Stimulated activated naive B cell treated with anti-CD40 and anti-IgM and Interleukin-4, amounts not matched to agents 10 μg/mL and 1 μg/mL and 100 μg/mL, for 72 hours (primary cell): ENCODE measurements around the gene PCSK1.

Source experiments
- ATAC-seq, 2 donors: fragments of 150-1000 bp; cut with Tn5 transposase; replicated peaks; 2 replicates each; pipeline ENCODE4 v1.10.0; 2021; ENCODE audit warnings: moderate library complexity in 1 of 2
- DNase-seq: peaks from one replicate; pipeline ENCODE4 v3.0.0; 2021
- H3K27ac Mint-ChIP-seq: one replicate; pipeline ENCODE4 v1.8.0; 2022; ENCODE audit warnings: mild to moderate bottlenecking, mixed read lengths
- H3K27me3 Mint-ChIP-seq, 2 donors: one replicate each; pipeline ENCODE4 v1.8.0; 2022; ENCODE audit warnings: mixed read lengths in 2 of 2
- H3K36me3 Mint-ChIP-seq, 2 donors: one replicate each; pipeline ENCODE4 v1.8.0; 2022; ENCODE audit warnings: mixed read lengths in 2 of 2, mild to moderate bottlenecking in 1 of 2
- H3K4me1 Mint-ChIP-seq, 2 donors: one replicate each; pipeline ENCODE4 v1.8.0; 2022; ENCODE audit warnings: mixed read lengths in 2 of 2, mild to moderate bottlenecking in 1 of 2
- H3K4me3 Mint-ChIP-seq, 2 donors: one replicate each; pipeline ENCODE4 v1.8.0; 2022; ENCODE audit warnings: mild to moderate bottlenecking in 2 of 2, mixed read lengths in 2 of 2, moderate library complexity in 1 of 2
- H3K9me3 Mint-ChIP-seq, 2 donors: one replicate each; pipeline ENCODE4 v1.8.0; 2022; ENCODE audit warnings: mixed read lengths in 2 of 2, mild to moderate bottlenecking in 1 of 2

The PCSK1 gene

GRCh38 chr5:96440185-96440538 is 7.1 kb upstream of the PCSK1 start:
- H3K27me3 Mint-ChIP-seq: peaks cover 18 to 19% of the 10 kb centered on the region in 2 donors

GRCh38 chr5:96439477-96440184 is 6.6 kb upstream of the PCSK1 start:
- no peaks in the 10 kb centered on the region for H3K9me3 Mint-ChIP-seq
- H3K4me3 Mint-ChIP-seq: peak overlapping the region; percentile 78 to 80
- DNase-seq (no peak), ATAC-seq (peak; percentile 92 to 93)
- H3K4me1 Mint-ChIP-seq: peaks cover 8 to 13% of the 10 kb centered on the region in 2 donors
- peaks cover 23 to 25% of the 10 kb centered on the region in 2 donors for H3K27me3 Mint-ChIP-seq
- peak overlapping the region; percentile 96 for H3K27ac Mint-ChIP-seq
- no peaks in the 10 kb centered on the region for H3K36me3 Mint-ChIP-seq

More at GRCh38 chr5:96440185-96440538, 7.1 kb upstream of the PCSK1 start:
- no peak for DNase-seq
- Mint-ChIP-seq H3K27ac (peak overlapping the region; percentile 62), H3K4me1 (peaks cover 8 to 13% of the 10 kb centered on the region in 2 donors), H3K9me3 (no peaks in the 10 kb centered on the region), H3K4me3 (peak overlapping the region in 1 of 2 donors; percentile 80), H3K36me3 (no peaks in the 10 kb centered on the region)
- peak; percentile 30 to 33 for ATAC-seq

- DNase-seq (no peak), ATAC-seq (peak; percentile 41 to 48)
- Mint-ChIP-seq H3K4me1 (peaks cover 22 to 31% of the 10 kb centered on the region in 2 donors), H3K4me3 (no peak overlapping the region), H3K36me3 (peaks cover 0 to 4% of the 10 kb centered on the region in 2 donors), H3K27me3 (peaks cover 58 to 61% of the 10 kb centered on the region in 2 donors), H3K27ac (no peak overlapping the region), H3K9me3 (peaks cover 0 to 9% of the 10 kb centered on the region in 2 donors)
Measured at GRCh38 chr5:96434201-96434645, 1.2 kb upstream of the PCSK1 start.

- peak overlapping the region; percentile 43 to 72 for H3K4me3 Mint-ChIP-seq
- no peak for DNase-seq
Measured at GRCh38 chr5:96432216-96433065, 607 bp downstream of the PCSK1 start.

GRCh38 chr5:96431376-96432187 is 1.5 kb downstream of the PCSK1 start:
- H3K4me1 Mint-ChIP-seq: peaks cover 22 to 31% of the 10 kb centered on the region in 2 donors
- peaks cover 0 to 9% of the 10 kb centered on the region in 2 donors for H3K9me3 Mint-ChIP-seq
- no peak overlapping the region for H3K27ac Mint-ChIP-seq
- peaks cover 51% of the 10 kb centered on the region in 2 donors for H3K27me3 Mint-ChIP-seq
- ATAC-seq: peak in 1 of 2 donors; percentile 27
- H3K4me3 Mint-ChIP-seq: peak overlapping the region; percentile 25 to 45
- DNase-seq: no peak
- peaks cover 0 to 4% of the 10 kb centered on the region in 2 donors for H3K36me3 Mint-ChIP-seq

More at GRCh38 chr5:96432216-96433065, 607 bp downstream of the PCSK1 start:
- peaks cover 0 to 9% of the 10 kb centered on the region in 2 donors for H3K9me3 Mint-ChIP-seq
- peaks cover 0 to 4% of the 10 kb centered on the region in 2 donors for H3K36me3 Mint-ChIP-seq
- H3K27me3 Mint-ChIP-seq: peaks cover 53 to 56% of the 10 kb centered on the region in 2 donors
- H3K4me1 Mint-ChIP-seq: peaks cover 22 to 31% of the 10 kb centered on the region in 2 donors
- H3K27ac Mint-ChIP-seq: no peak overlapping the region
- ATAC-seq: peak; percentile 59 to 77

- H3K27me3 Mint-ChIP-seq: peaks cover 24 to 46% of the 10 kb centered on the region in 2 donors
- ATAC-seq: no peak
Measured at GRCh38 chr5:96427824-96428223, 5.2 kb downstream of the PCSK1 start.

GRCh38 chr5:96426831-96427230 is 6.2 kb downstream of the PCSK1 start:
- Mint-ChIP-seq H3K27ac (no peak overlapping the region), H3K36me3 (no peaks in the 10 kb centered on the region), H3K27me3 (peaks cover 19 to 45% of the 10 kb centered on the region in 2 donors), H3K9me3 (peaks cover 0 to 4% of the 10 kb centered on the region in 2 donors), H3K4me3 (no peak overlapping the region), H3K4me1 (peaks cover 10% of the 10 kb centered on the region in 2 donors)
- ATAC-seq: no peak
- no peak for DNase-seq

More at GRCh38 chr5:96427824-96428223, 5.2 kb downstream of the PCSK1 start:
- Mint-ChIP-seq H3K9me3 (peaks cover 0 to 7% of the 10 kb centered on the region in 2 donors), H3K4me3 (no peak overlapping the region), H3K36me3 (peaks cover 0 to 2% of the 10 kb centered on the region in 2 donors), H3K27ac (no peak overlapping the region), H3K4me1 (peaks cover 15 to 20% of the 10 kb centered on the region in 2 donors)
- DNase-seq: no peak

- Mint-ChIP-seq H3K36me3 (no peaks in the 10 kb centered on the region), H3K4me1 (no peaks in the 10 kb centered on the region), H3K4me3 (no peak overlapping the region), H3K27me3 (peaks cover 15 to 44% of the 10 kb centered on the region in 2 donors), H3K9me3 (no peaks in the 10 kb centered on the region), H3K27ac (no peak overlapping the region)
- DNase-seq (no peak), ATAC-seq (no peak)
Measured at GRCh38 chr5:96425443-96425842, 7.6 kb downstream of the PCSK1 start.

GRCh38 chr5:96415897-96416296 is 17.2 kb downstream of the PCSK1 start:
- Mint-ChIP-seq H3K36me3 (no peaks in the 10 kb centered on the region), H3K9me3 (no peaks in the 10 kb centered on the region), H3K4me3 (no peak overlapping the region), H3K27ac (no peak overlapping the region), H3K27me3 (peaks cover 3 to 11% of the 10 kb centered on the region in 2 donors), H3K4me1 (no peaks in the 10 kb centered on the region)
- no peak for ATAC-seq
- DNase-seq: no peak

- no peaks in the 10 kb centered on the region for H3K4me1 Mint-ChIP-seq
- no peak overlapping the region for H3K4me3 Mint-ChIP-seq
- no peaks in the 10 kb centered on the region for H3K9me3 Mint-ChIP-seq
- ATAC-seq (no peak), DNase-seq (no peak)
- H3K27me3 Mint-ChIP-seq: peaks cover 5 to 8% of the 10 kb centered on the region in 2 donors
- no peak overlapping the region for H3K27ac Mint-ChIP-seq
- no peaks in the 10 kb centered on the region for H3K36me3 Mint-ChIP-seq
Measured at GRCh38 chr5:96412868-96413449, 20.1 kb downstream of the PCSK1 start.

- DNase-seq: no peak
- no peak overlapping the region for H3K27ac Mint-ChIP-seq
- peaks cover 8 to 18% of the 10 kb centered on the region in 2 donors for H3K27me3 Mint-ChIP-seq
- H3K4me1 Mint-ChIP-seq: no peaks in the 10 kb centered on the region
- no peak for ATAC-seq
- no peaks in the 10 kb centered on the region for H3K9me3 Mint-ChIP-seq
- H3K36me3 Mint-ChIP-seq: no peaks in the 10 kb centered on the region
- no peak overlapping the region for H3K4me3 Mint-ChIP-seq
Measured at GRCh38 chr5:96410013-96410412, 23.0 kb downstream of the PCSK1 start.

- DNase-seq (no peak), ATAC-seq (no peak)
- Mint-ChIP-seq H3K9me3 (no peaks in the 10 kb centered on the region), H3K27ac (no peak overlapping the region), H3K4me3 (no peak overlapping the region), H3K4me1 (no peaks in the 10 kb centered on the region), H3K36me3 (no peaks in the 10 kb centered on the region), H3K27me3 (peaks cover 8 to 19% of the 10 kb centered on the region in 2 donors)
Measured at GRCh38 chr5:96408841-96409538, 24.1 kb downstream of the PCSK1 start.

- no peak for DNase-seq
Measured at GRCh38 chr5:96408210-96408777, 24.8 kb downstream of the PCSK1 start.

More at GRCh38 chr5:96408210-96408777, 24.8 kb downstream of the PCSK1 start:
- no peaks in the 10 kb centered on the region for H3K4me1 Mint-ChIP-seq
- H3K4me3 Mint-ChIP-seq: no peak overlapping the region
- H3K27me3 Mint-ChIP-seq: peaks cover 8 to 19% of the 10 kb centered on the region in 2 donors
- no peaks in the 10 kb centered on the region for H3K9me3 Mint-ChIP-seq
- no peak overlapping the region for H3K27ac Mint-ChIP-seq
- no peak for ATAC-seq
- H3K36me3 Mint-ChIP-seq: no peaks in the 10 kb centered on the region
